Panc1 (cell line): ENCODE results near the gene RPH3AL. TPM values are rescaled to one million over a fixed set of nuclear protein-coding genes. Genes with fewer than 3 reads are reported as not detected.

Source experiments
- ATAC-seq: fragments of 200-7000 bp; cut with Tn5 transposase; 2 replicates; pipeline ENCODE4 v1.9.1; 2020; ENCODE audit warnings: mild to moderate bottlenecking, moderate library complexity
- BruUV-seq: library from RNA; stranded (reverse); fragments of 400-500 nt; replicated peaks from 2 replicates; lab custom pipeline; 2021; lab: Mats Ljungman, UMichigan
- CTCF ChIA-PET: fragments of 300-600 bp; sonication (Branson Sonifier 250); formaldehyde crosslinking; loops from one replicate; lab custom pipeline; 2022; ENCODE audit warnings: antibody characterized with exemption; lab: Charles Lee
- POLR2A ChIA-PET: fragments of 300-600 bp; sonication (Branson Sonifier 250); formaldehyde crosslinking; loops from one replicate; lab custom pipeline; 2022; ENCODE audit warnings: antibody characterized with exemption; lab: Charles Lee
- DNase-seq: peaks from one replicate; pipeline ENCODE4 v3.0.0-alpha.2; 2010; ENCODE audit warnings: low read depth, low spot score
- H3K27ac ChIP-seq: 2 replicates; pipeline ENCODE4 v1.5.1; 2011; ENCODE audit warnings: mild to moderate bottlenecking, low read length, inconsistent platforms
- H3K27me3 ChIP-seq: fragments of 200-500 bp; sonication (Bioruptor generic); 2 replicates; pipeline ENCODE4 v1.6.0; 2014; ENCODE audit warnings: low read length, inconsistent platforms; ENCODE audit not compliant: control insufficient read depth, insufficient read depth
- H3K36me3 ChIP-seq: fragments of 200-500 bp; sonication (Bioruptor generic); 2 replicates; pipeline ENCODE4 v1.5.1; 2014; ENCODE audit warnings: inconsistent platforms, mild to moderate bottlenecking, low read length, moderate library complexity; ENCODE audit not compliant: control insufficient read depth, insufficient read depth
- H3K4me1 ChIP-seq: 2 replicates; pipeline ENCODE4 v1.5.1; 2011; ENCODE audit warnings: inconsistent platforms, mild to moderate bottlenecking, low read length, moderate library complexity; ENCODE audit not compliant: control insufficient read depth, insufficient read depth
- H3K4me3 ChIP-seq, 2 experiments: 2 replicates each; pipeline ENCODE4 v1.5.1; 2011 to 2012; ENCODE audit warnings: low read depth in 2 of 2, low read length in 2 of 2, mild to moderate bottlenecking in 2 of 2, inconsistent platforms in 1 of 2, moderate library complexity in 1 of 2
- H3K9me3 ChIP-seq: fragments of 200-500 bp; sonication (Bioruptor generic); 2 replicates; pipeline ENCODE4 v1.5.1; 2014; ENCODE audit warnings: low read depth, mild to moderate bottlenecking, inconsistent platforms, low read length, moderate library complexity; ENCODE audit not compliant: control insufficient read depth, insufficient read depth
- CTCF ChIP-seq: fragments of 450-650 bp; IDR thresholded peaks from 2 replicates; pipeline ENCODE4 v1.5.1; 2017; ENCODE audit warnings: mild to moderate bottlenecking
- POLR2AphosphoS5 ChIP-seq: IDR thresholded peaks from 2 replicates; pipeline ENCODE4 v1.6.1; 2012; ENCODE audit warnings: mild to moderate bottlenecking, low read depth, low read length, moderate library complexity
- REST ChIP-seq, 2 experiments: IDR thresholded peaks; 2 replicates each; pipeline ENCODE4 v1.6.1; 2011 to 2012; ENCODE audit warnings: low read depth in 2 of 2, control low read depth in 1 of 2, low read length in 1 of 2, mild to moderate bottlenecking in 1 of 2, moderate library complexity in 1 of 2; ENCODE audit not compliant: insufficient read depth in 1 of 2
- SIN3A ChIP-seq: IDR thresholded peaks from 2 replicates; pipeline ENCODE4 v1.6.1; 2012; ENCODE audit warnings: low read depth, mild to moderate bottlenecking, low read length, moderate library complexity, borderline replicate concordance; ENCODE audit not compliant: insufficient read depth
- TCF7L2 ChIP-seq: IDR thresholded peaks from 2 replicates; pipeline ENCODE4 v1.6.1; 2011; ENCODE audit warnings: mild to moderate bottlenecking, low read depth, low read length, inconsistent platforms
- in situ Hi-C: cut with HindIII; loops from 2 replicates; pipeline ENCODE4 v1.10.0; 2016; ENCODE audit warnings: low sequenced_read_pairs, low pct_unique_long_range_greater_than_20kb
- intact Hi-C: fragments of 100-400 bp; cut with micrococcal nuclease; formaldehyde crosslinking; loops from one replicate; pipeline ENCODE4 v1.10.0; 2022; ENCODE audit not compliant: unreplicated experiment
- total RNA-seq: library from RNA; stranded (reverse); gene quantifications from one replicate; pipeline ENCODE4 v1.2.1, GENCODE V29; 2021; ENCODE audit not compliant: unreplicated experiment

Gene RPH3AL
- total RNA-seq, 1 experiment from 2014 or later: 2.2 TPM

- POLR2A ChIA-PET: no interaction called here
- DNase-seq (no peak), ATAC-seq (no peak)
- no peaks in the 10 kb centered on the region for H3K36me3 ChIP-seq
- no peaks in the 10 kb centered on the region for H3K9me3 ChIP-seq
- TF ChIP-seq SIN3A (no peak), TCF7L2 (no peak), REST (IDR thresholded peaks at IDR 0.05; ENCODE audit: insufficient read depth in 1 of 2, low read depth in 2 of 2, low read length in 1 of 2) (no peak), CTCF (no peak), POLR2AphosphoS5 (no peak)
- H3K27ac ChIP-seq: no peak overlapping the region
- in situ Hi-C loops: no loop called here
- no peaks in the 10 kb centered on the region for H3K4me1 ChIP-seq
- H3K4me3 ChIP-seq: no peak overlapping the region
- intact Hi-C loops: no loop called here
- no TSS peak for BruUV-seq
- CTCF ChIA-PET: no interaction called here
- H3K27me3 ChIP-seq: no peaks in the 10 kb centered on the region
These were observed 59.9 kb downstream of the RPH3AL start for GRCh38 chr17:292531-293382.

- DNase-seq (no peak), ATAC-seq (no peak)
- H3K36me3 ChIP-seq: no peaks in the 10 kb centered on the region
- H3K4me3 ChIP-seq: no peak overlapping the region
- H3K4me1 ChIP-seq: no peaks in the 10 kb centered on the region
- no peaks in the 10 kb centered on the region for H3K27me3 ChIP-seq
- in situ Hi-C loops (no loop called here), intact Hi-C loops (no loop called here)
- H3K27ac ChIP-seq: no peak overlapping the region
- no peak for TF ChIP-seq REST (IDR thresholded peaks at IDR 0.05; ENCODE audit: insufficient read depth in 1 of 2, low read depth in 2 of 2, low read length in 1 of 2)
- TF ChIP-seq POLR2AphosphoS5: no peak
- no peak for TF ChIP-seq CTCF
- TF ChIP-seq TCF7L2: no peak
- TF ChIP-seq SIN3A: no peak
- CTCF ChIA-PET: no interaction called here
- BruUV-seq: no TSS peak
- POLR2A ChIA-PET: no interaction called here
- H3K9me3 ChIP-seq: no peaks in the 10 kb centered on the region
These were observed 60.6 kb downstream of the RPH3AL start for GRCh38 chr17:292016-292415.
